ENCODE results near the gene ITPR1. TPM values are rescaled to one million over a fixed set of nuclear protein-coding genes. Genes with fewer than 3 reads are reported as not detected.

ITPR1 gene
- total RNA-seq, 1 donor from 2014 or later, result 16.3 TPM

DNA sequence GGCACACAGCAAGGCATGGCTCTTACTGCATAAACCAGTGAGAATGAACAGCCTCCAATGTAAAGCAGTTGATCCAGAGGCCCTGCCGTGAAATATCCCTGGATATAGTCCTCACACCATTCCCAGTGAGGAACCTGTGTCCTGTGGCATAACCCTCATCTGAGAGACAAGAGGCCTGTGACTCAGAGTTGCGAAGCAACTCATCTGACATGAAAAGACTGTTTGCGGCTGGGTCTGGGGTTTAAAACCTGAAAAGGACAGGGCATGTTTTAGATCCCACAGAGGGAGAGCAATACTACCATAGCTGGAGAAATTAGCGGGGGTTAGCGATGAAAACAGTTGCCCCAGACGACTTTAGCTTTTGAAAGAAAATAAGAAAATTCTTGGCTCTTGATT, 320.8 kb downstream of the ITPR1 start:
- Histone ChIP-seq H3K27me3 (ENCODE audit: control insufficient read depth, insufficient read depth, low read length) (no peaks in the 10 kb centered on the region), H3K4me3 (ENCODE audit: low read depth, low read length) (no peak overlapping the region), H3K36me3 (ENCODE audit: control insufficient read depth, insufficient read depth, low read length) (no peaks in the 10 kb centered on the region)
- TF ChIP-seq, protein P1, sequence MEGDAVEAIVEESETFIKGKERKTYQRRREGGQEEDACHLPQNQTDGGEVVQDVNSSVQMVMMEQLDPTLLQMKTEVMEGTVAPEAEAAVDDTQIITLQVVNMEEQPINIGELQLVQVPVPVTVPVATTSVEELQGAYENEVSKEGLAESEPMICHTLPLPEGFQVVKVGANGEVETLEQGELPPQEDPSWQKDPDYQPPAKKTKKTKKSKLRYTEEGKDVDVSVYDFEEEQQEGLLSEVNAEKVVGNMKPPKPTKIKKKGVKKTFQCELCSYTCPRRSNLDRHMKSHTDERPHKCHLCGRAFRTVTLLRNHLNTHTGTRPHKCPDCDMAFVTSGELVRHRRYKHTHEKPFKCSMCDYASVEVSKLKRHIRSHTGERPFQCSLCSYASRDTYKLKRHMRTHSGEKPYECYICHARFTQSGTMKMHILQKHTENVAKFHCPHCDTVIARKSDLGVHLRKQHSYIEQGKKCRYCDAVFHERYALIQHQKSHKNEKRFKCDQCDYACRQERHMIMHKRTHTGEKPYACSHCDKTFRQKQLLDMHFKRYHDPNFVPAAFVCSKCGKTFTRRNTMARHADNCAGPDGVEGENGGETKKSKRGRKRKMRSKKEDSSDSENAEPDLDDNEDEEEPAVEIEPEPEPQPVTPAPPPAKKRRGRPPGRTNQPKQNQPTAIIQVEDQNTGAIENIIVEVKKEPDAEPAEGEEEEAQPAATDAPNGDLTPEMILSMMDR (IDR thresholded peaks at IDR 0.05; ENCODE audit: insufficient read depth, low read length, severe bottlenecking), result no peak
- no peak for DNase-seq (ENCODE audit: low read depth)
- no peak for FAIRE-seq

GRCh38 chr3:4814305-4814903, 321.3 kb downstream of the ITPR1 start:
- no peak for DNase-seq (ENCODE audit: low read depth)
- Histone ChIP-seq H3K27me3 (ENCODE audit: control insufficient read depth, insufficient read depth, low read length) (no peaks in the 10 kb centered on the region), H3K4me3 (ENCODE audit: low read depth, low read length) (no peak overlapping the region), H3K36me3 (ENCODE audit: control insufficient read depth, insufficient read depth, low read length) (no peaks in the 10 kb centered on the region)
- no peak for FAIRE-seq
- TF ChIP-seq, protein P1 (IDR thresholded peaks at IDR 0.05; ENCODE audit: insufficient read depth, low read length, severe bottlenecking), result no peak

DNA sequence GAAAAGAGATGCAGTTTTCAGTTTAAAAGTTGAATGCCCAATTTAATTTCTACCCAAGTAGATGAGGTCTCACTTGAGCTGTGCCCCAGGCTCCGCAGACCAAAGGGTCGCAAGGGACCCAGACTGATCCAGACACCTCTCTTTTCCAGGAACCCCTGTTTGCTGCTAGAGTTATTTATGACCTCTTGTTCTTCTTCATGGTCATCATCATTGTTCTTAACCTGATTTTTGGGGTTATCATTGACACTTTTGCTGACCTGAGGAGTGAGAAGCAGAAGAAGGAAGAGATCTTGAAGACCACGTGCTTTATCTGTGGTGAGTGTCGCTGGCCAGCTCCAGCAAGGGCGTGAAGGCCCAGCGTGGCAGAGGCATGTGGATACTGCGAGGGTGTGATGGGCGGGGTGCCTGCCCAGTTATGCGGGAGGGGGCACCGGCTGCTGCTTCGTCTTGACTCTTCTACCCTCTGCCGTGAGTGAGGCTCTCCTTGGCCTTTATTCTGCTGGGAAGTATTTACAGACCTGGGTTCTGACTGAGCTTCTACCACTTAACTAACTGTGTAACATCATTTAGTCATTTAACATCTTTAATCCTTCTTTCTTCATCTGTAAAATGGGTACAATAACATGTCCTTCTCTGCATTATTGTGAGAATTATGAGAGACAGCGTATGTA, 321.9 kb downstream of the ITPR1 start:
- DNase-seq (ENCODE audit: low read depth) (no peak), FAIRE-seq (no peak)

GRCh38 chr3:4816306-4816705, 323.2 kb downstream of the ITPR1 start:
- FAIRE-seq, result no peak
- Histone ChIP-seq H3K27me3 (ENCODE audit: control insufficient read depth, insufficient read depth, low read length) (no peaks in the 10 kb centered on the region), H3K36me3 (ENCODE audit: control insufficient read depth, insufficient read depth, low read length) (no peaks in the 10 kb centered on the region), H3K4me3 (ENCODE audit: low read depth, low read length) (no peak overlapping the region)
- DNase-seq (ENCODE audit: low read depth), result no peak
- TF ChIP-seq, protein P1 (IDR thresholded peaks at IDR 0.05; ENCODE audit: insufficient read depth, low read length, severe bottlenecking), result no peak

More for the DNA sequence above, 321.9 kb downstream of the ITPR1 start:
- no peak overlapping the region for H3K4me3 ChIP-seq (ENCODE audit: low read depth, low read length)
- TF ChIP-seq, protein P1 (IDR thresholded peaks at IDR 0.05; ENCODE audit: insufficient read depth, low read length, severe bottlenecking), result no peak
- H3K27me3 ChIP-seq (ENCODE audit: control insufficient read depth, insufficient read depth, low read length), result no peaks in the 10 kb centered on the region
- no peaks in the 10 kb centered on the region for H3K36me3 ChIP-seq (ENCODE audit: control insufficient read depth, insufficient read depth, low read length)

- TF ChIP-seq, protein P1 (IDR thresholded peaks at IDR 0.05; ENCODE audit: insufficient read depth, low read length, severe bottlenecking), result no peak
- DNase-seq (ENCODE audit: low read depth) (no peak), FAIRE-seq (no peak)
- Histone ChIP-seq H3K27me3 (ENCODE audit: control insufficient read depth, insufficient read depth, low read length) (no peaks in the 10 kb centered on the region), H3K4me3 (ENCODE audit: low read depth, low read length) (no peak overlapping the region), H3K36me3 (ENCODE audit: control insufficient read depth, insufficient read depth, low read length) (no peaks in the 10 kb centered on the region)
Measured at GRCh38 chr3:4816718-4817117, 323.6 kb downstream of the ITPR1 start.

Measured in bronchial epithelial cell (primary cell).